Panc1 (cell line): ENCODE data around the gene HPCAL4. TPM values are rescaled to one million over a fixed set of nuclear protein-coding genes. Genes with fewer than 3 reads are reported as not detected.

ENCODE experiments used
- ATAC-seq: fragments of 200-7000 bp; cut with Tn5 transposase; 2 replicates; pipeline ENCODE4 v1.9.1; 2020; ENCODE audit warnings: mild to moderate bottlenecking, moderate library complexity
- BruUV-seq: library from RNA; stranded (reverse); fragments of 400-500 nt; replicated peaks from 2 replicates; lab custom pipeline; 2021; lab: Mats Ljungman, UMichigan
- CTCF ChIA-PET: fragments of 300-600 bp; sonication (Branson Sonifier 250); formaldehyde crosslinking; loops from one replicate; lab custom pipeline; 2022; ENCODE audit warnings: antibody characterized with exemption; lab: Charles Lee
- POLR2A ChIA-PET: fragments of 300-600 bp; sonication (Branson Sonifier 250); formaldehyde crosslinking; loops from one replicate; lab custom pipeline; 2022; ENCODE audit warnings: antibody characterized with exemption; lab: Charles Lee
- DNase-seq: peaks from one replicate; pipeline ENCODE4 v3.0.0-alpha.2; 2010; ENCODE audit warnings: low read depth, low spot score
- H3K27ac ChIP-seq: 2 replicates; pipeline ENCODE4 v1.5.1; 2011; ENCODE audit warnings: mild to moderate bottlenecking, low read length, inconsistent platforms
- H3K27me3 ChIP-seq: fragments of 200-500 bp; sonication (Bioruptor generic); 2 replicates; pipeline ENCODE4 v1.6.0; 2014; ENCODE audit warnings: low read length, inconsistent platforms; ENCODE audit not compliant: control insufficient read depth, insufficient read depth
- H3K36me3 ChIP-seq: fragments of 200-500 bp; sonication (Bioruptor generic); 2 replicates; pipeline ENCODE4 v1.5.1; 2014; ENCODE audit warnings: inconsistent platforms, mild to moderate bottlenecking, low read length, moderate library complexity; ENCODE audit not compliant: control insufficient read depth, insufficient read depth
- H3K4me1 ChIP-seq: 2 replicates; pipeline ENCODE4 v1.5.1; 2011; ENCODE audit warnings: inconsistent platforms, mild to moderate bottlenecking, low read length, moderate library complexity; ENCODE audit not compliant: control insufficient read depth, insufficient read depth
- H3K4me3 ChIP-seq, 2 experiments: 2 replicates each; pipeline ENCODE4 v1.5.1; 2011 to 2012; ENCODE audit warnings: low read depth in 2 of 2, low read length in 2 of 2, mild to moderate bottlenecking in 2 of 2, inconsistent platforms in 1 of 2, moderate library complexity in 1 of 2
- H3K9me3 ChIP-seq: fragments of 200-500 bp; sonication (Bioruptor generic); 2 replicates; pipeline ENCODE4 v1.5.1; 2014; ENCODE audit warnings: low read depth, mild to moderate bottlenecking, inconsistent platforms, low read length, moderate library complexity; ENCODE audit not compliant: control insufficient read depth, insufficient read depth
- POLR2AphosphoS5 ChIP-seq: IDR thresholded peaks from 2 replicates; pipeline ENCODE4 v1.6.1; 2012; ENCODE audit warnings: mild to moderate bottlenecking, low read depth, low read length, moderate library complexity
- REST ChIP-seq, 2 experiments: IDR thresholded peaks; 2 replicates each; pipeline ENCODE4 v1.6.1; 2011 to 2012; ENCODE audit warnings: low read depth in 2 of 2, control low read depth in 1 of 2, low read length in 1 of 2, mild to moderate bottlenecking in 1 of 2, moderate library complexity in 1 of 2; ENCODE audit not compliant: insufficient read depth in 1 of 2
- SIN3A ChIP-seq: IDR thresholded peaks from 2 replicates; pipeline ENCODE4 v1.6.1; 2012; ENCODE audit warnings: low read depth, mild to moderate bottlenecking, low read length, moderate library complexity, borderline replicate concordance; ENCODE audit not compliant: insufficient read depth
- TCF7L2 ChIP-seq: IDR thresholded peaks from 2 replicates; pipeline ENCODE4 v1.6.1; 2011; ENCODE audit warnings: mild to moderate bottlenecking, low read depth, low read length, inconsistent platforms
- in situ Hi-C: cut with HindIII; loops from 2 replicates; pipeline ENCODE4 v1.10.0; 2016; ENCODE audit warnings: low sequenced_read_pairs, low pct_unique_long_range_greater_than_20kb
- intact Hi-C: fragments of 100-400 bp; cut with micrococcal nuclease; formaldehyde crosslinking; loops from one replicate; pipeline ENCODE4 v1.10.0; 2022; ENCODE audit not compliant: unreplicated experiment
- total RNA-seq: library from RNA; stranded (reverse); gene quantifications from one replicate; pipeline ENCODE4 v1.2.1, GENCODE V29; 2021; ENCODE audit not compliant: unreplicated experiment
- TF ChIP-seq, protein P1 (sequence below): fragments of 450-650 bp; IDR thresholded peaks from 2 replicates; pipeline ENCODE4 v1.5.1; 2017; ENCODE audit warnings: mild to moderate bottlenecking

HPCAL4 gene
- total RNA-seq, 1 experiment from 2014 or later: 0.21 TPM

- TF ChIP-seq POLR2AphosphoS5: no peak
- TF ChIP-seq REST (IDR thresholded peaks at IDR 0.05; ENCODE audit: insufficient read depth in 1 of 2, low read depth in 2 of 2, low read length in 1 of 2): no peak
- no peak for TF ChIP-seq TCF7L2
- TF ChIP-seq, protein P1, sequence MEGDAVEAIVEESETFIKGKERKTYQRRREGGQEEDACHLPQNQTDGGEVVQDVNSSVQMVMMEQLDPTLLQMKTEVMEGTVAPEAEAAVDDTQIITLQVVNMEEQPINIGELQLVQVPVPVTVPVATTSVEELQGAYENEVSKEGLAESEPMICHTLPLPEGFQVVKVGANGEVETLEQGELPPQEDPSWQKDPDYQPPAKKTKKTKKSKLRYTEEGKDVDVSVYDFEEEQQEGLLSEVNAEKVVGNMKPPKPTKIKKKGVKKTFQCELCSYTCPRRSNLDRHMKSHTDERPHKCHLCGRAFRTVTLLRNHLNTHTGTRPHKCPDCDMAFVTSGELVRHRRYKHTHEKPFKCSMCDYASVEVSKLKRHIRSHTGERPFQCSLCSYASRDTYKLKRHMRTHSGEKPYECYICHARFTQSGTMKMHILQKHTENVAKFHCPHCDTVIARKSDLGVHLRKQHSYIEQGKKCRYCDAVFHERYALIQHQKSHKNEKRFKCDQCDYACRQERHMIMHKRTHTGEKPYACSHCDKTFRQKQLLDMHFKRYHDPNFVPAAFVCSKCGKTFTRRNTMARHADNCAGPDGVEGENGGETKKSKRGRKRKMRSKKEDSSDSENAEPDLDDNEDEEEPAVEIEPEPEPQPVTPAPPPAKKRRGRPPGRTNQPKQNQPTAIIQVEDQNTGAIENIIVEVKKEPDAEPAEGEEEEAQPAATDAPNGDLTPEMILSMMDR: no peak
- no peak for TF ChIP-seq SIN3A
- no peaks in the 10 kb centered on the region for H3K27me3 ChIP-seq
- H3K36me3 ChIP-seq: peaks cover 6% of the 10 kb centered on the region
- ATAC-seq (no peak), DNase-seq (no peak)
- peaks cover 5% of the 10 kb centered on the region for H3K4me1 ChIP-seq
- BruUV-seq: no TSS peak
- ChIA-PET CTCF (no interaction called here), POLR2A (interaction anchor here (0.7 kb wide), 1 partner anchor 50 kb away, joined by 3 read pairs; no protein-coding TSS in a partner anchor)
- intact Hi-C loops (no loop called here), in situ Hi-C loops (no loop called here)
- no peak overlapping the region; the same call in 1 of the 2 replicates for H3K27ac ChIP-seq
- no peaks in the 10 kb centered on the region for H3K9me3 ChIP-seq
- H3K4me3 ChIP-seq: no peak overlapping the region
Measured at GRCh38 chr1:39737546-39738169, 46.4 kb upstream of the HPCAL4 start.

GRCh38 chr1:39735731-39736130 is 44.5 kb upstream of the HPCAL4 start:
- H3K27me3 ChIP-seq: peaks cover 2% of the 10 kb centered on the region; the same call in 1 of the 2 replicates
- peaks cover under 1% of the 10 kb centered on the region for H3K36me3 ChIP-seq
- CTCF ChIA-PET: no interaction called here
- DNase-seq (no peak), ATAC-seq (no peak)
- no peaks in the 10 kb centered on the region for H3K9me3 ChIP-seq
- TF ChIP-seq TCF7L2 (no peak), SIN3A (no peak), REST (IDR thresholded peaks at IDR 0.05; ENCODE audit: insufficient read depth in 1 of 2, low read depth in 2 of 2, low read length in 1 of 2) (no peak), POLR2AphosphoS5 (no peak)
- TF ChIP-seq, protein P1: no peak
- intact Hi-C loops: no loop called here
- no peak overlapping the region for H3K27ac ChIP-seq
- BruUV-seq: no TSS peak
- in situ Hi-C loops: no loop called here
- POLR2A ChIA-PET: no interaction called here
- H3K4me3 ChIP-seq: no peak overlapping the region
- peaks cover 5% of the 10 kb centered on the region for H3K4me1 ChIP-seq
